Measurements from ENCODE around the gene KITLG. TPM values are rescaled to one million over a fixed set of nuclear protein-coding genes. Genes with fewer than 3 reads are reported as not detected.

Gene KITLG
- total RNA-seq, 1 experiment from 2014 or later: 11.7 TPM

DNA sequence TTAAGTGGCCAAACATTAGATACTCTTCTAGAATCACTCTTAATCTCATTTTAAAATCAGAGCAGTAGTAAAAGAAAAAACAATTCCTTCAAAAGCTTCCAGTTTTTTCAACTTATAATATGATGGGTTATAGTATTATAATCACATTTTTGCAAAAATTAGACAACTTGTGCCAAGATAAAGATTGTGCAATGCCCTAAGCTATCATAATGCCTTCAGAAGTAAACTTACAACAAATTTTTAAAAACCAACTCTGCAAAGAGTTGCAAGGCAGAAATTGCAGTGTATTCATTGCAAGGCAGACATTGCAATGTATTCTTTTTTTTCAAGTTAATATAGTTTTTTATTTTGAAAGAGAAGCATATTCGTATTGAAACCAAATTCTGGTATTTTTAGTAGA is 47.2 kb upstream of the KITLG start:
- H3K56ac ChIP-seq (ENCODE audit: insufficient read length, low read depth, low read length): no peak overlapping the region
- no peaks in the 10 kb centered on the region for H3K4me1 ChIP-seq (ENCODE audit: insufficient read depth, low read length)
- no peak overlapping the region for H3K18ac ChIP-seq (ENCODE audit: insufficient read length, low read depth, low read length)
- H3K79me1 ChIP-seq (ENCODE audit: insufficient read depth, low read depth, low read length, poor library complexity, severe bottlenecking): no peaks in the 10 kb centered on the region
- no peak overlapping the region for H3K23ac ChIP-seq (ENCODE audit: insufficient read length, low read depth, low read length)
- TF ChIP-seq, protein P1, sequence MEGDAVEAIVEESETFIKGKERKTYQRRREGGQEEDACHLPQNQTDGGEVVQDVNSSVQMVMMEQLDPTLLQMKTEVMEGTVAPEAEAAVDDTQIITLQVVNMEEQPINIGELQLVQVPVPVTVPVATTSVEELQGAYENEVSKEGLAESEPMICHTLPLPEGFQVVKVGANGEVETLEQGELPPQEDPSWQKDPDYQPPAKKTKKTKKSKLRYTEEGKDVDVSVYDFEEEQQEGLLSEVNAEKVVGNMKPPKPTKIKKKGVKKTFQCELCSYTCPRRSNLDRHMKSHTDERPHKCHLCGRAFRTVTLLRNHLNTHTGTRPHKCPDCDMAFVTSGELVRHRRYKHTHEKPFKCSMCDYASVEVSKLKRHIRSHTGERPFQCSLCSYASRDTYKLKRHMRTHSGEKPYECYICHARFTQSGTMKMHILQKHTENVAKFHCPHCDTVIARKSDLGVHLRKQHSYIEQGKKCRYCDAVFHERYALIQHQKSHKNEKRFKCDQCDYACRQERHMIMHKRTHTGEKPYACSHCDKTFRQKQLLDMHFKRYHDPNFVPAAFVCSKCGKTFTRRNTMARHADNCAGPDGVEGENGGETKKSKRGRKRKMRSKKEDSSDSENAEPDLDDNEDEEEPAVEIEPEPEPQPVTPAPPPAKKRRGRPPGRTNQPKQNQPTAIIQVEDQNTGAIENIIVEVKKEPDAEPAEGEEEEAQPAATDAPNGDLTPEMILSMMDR (conservative IDR thresholded peaks at IDR 0.05): no peak
- no peaks in the 10 kb centered on the region for H4K20me1 ChIP-seq (ENCODE audit: control insufficient read depth, insufficient read depth, insufficient read length)
- Mint-ChIP-seq H3K27ac (no peak overlapping the region), H3K27me3 (ENCODE audit: low read depth) (no peaks in the 10 kb centered on the region), H3K4me3 (no peak overlapping the region), H3K36me3 (ENCODE audit: insufficient read depth in 1 of 3, low read depth in 3 of 3) (no peaks in the 10 kb centered on the region; a peak in 1 of 7 replicates), H3K9me3 (no peaks in the 10 kb centered on the region), H3K4me1 (peaks cover 18 to 23% of the 10 kb centered on the region in 2 experiments)
- H3K23me2 ChIP-seq (ENCODE audit: insufficient read length, low read depth, low read length, poor library complexity, severe bottlenecking): no peaks in the 10 kb centered on the region
- no peak overlapping the region for H4K5ac ChIP-seq (ENCODE audit: insufficient read length, low read depth, low read length)
- H3K27ac ChIP-seq (ENCODE audit: insufficient read length, low read depth, low read length): no peak overlapping the region
- no peak overlapping the region for H2BK12ac ChIP-seq (ENCODE audit: insufficient read length, low read depth, low read length)
- whole genome bisulfite sequencing (ENCODE audit: extremely low coverage, insufficient read length, low lambda C conversion rate): no CpG with 5 or more reads among the region's 1 CpG
- no peaks in the 10 kb centered on the region for H3K9me3 ChIP-seq (ENCODE audit: control insufficient read depth, low read depth, low read length)
- H3K4me2 ChIP-seq (ENCODE audit: insufficient read depth, insufficient read length, low read length): no peak overlapping the region
- no peak overlapping the region for H3K14ac ChIP-seq (ENCODE audit: insufficient read depth, low read length)
- no peak overlapping the region for H2AFZ ChIP-seq (ENCODE audit: low read length)
- H2BK15ac ChIP-seq (ENCODE audit: low read depth, low read length): no peak overlapping the region
- no peak overlapping the region for H2BK5ac ChIP-seq (ENCODE audit: insufficient read length, low read length)
- DNase-seq: no peak
- no peak overlapping the region for H2BK120ac ChIP-seq (ENCODE audit: low read depth, low read length, poor library complexity, severe bottlenecking)
- no peak overlapping the region for H2BK20ac ChIP-seq (ENCODE audit: low read depth, low read length, poor library complexity, severe bottlenecking)
- no peak overlapping the region for H3K9ac ChIP-seq (ENCODE audit: extremely low read depth, insufficient read length, low read length)
- no peak overlapping the region for H4K91ac ChIP-seq (ENCODE audit: insufficient read length, low read depth, low read length)
- no peaks in the 10 kb centered on the region for H3K27me3 ChIP-seq (ENCODE audit: insufficient read depth, low read length)
- no peak overlapping the region for H2AK5ac ChIP-seq (ENCODE audit: insufficient read length, low read length)
- H3K4ac ChIP-seq (ENCODE audit: low read depth, low read length): no peak overlapping the region
- H4K8ac ChIP-seq (replicated peaks; ENCODE audit: insufficient read length, low read depth, low read length): no peak overlapping the region
- H3K79me2 ChIP-seq (ENCODE audit: insufficient read depth, low read length): no peaks in the 10 kb centered on the region
- H3T11ph ChIP-seq (ENCODE audit: low read length): no peak overlapping the region

All from H9 (cell line).